Activated naive CD4-positive, alpha-beta T cell treated with anti-CD3 and anti-CD28 coated beads, Interleukin-2, amount 50 U/mL, for 16 hours (primary cell): ENCODE results near the gene POMGNT1.

Experiments
- DNase-seq: peaks from one replicate; pipeline ENCODE4 v3.0.0-alpha.2; 2020

Gene POMGNT1

GRCh38 chr1:46152016-46152415 lies 46.2 kb downstream of the POMGNT1 start:
- no peak for DNase-seq

GRCh38 chr1:46150085-46150484 lies 48.1 kb downstream of the POMGNT1 start:
- no peak for DNase-seq

GRCh38 chr1:46148318-46148717 lies 49.9 kb downstream of the POMGNT1 start:
- DNase-seq, result no peak
